ENCODE results near the gene GALNS. TPM values are rescaled to one million over a fixed set of nuclear protein-coding genes. Genes with fewer than 3 reads are reported as not detected.

Gene GALNS
- total and polyA plus RNA-seq, 2 experiments from 2014 or later = 9.7 to 18.8 TPM

DNA sequence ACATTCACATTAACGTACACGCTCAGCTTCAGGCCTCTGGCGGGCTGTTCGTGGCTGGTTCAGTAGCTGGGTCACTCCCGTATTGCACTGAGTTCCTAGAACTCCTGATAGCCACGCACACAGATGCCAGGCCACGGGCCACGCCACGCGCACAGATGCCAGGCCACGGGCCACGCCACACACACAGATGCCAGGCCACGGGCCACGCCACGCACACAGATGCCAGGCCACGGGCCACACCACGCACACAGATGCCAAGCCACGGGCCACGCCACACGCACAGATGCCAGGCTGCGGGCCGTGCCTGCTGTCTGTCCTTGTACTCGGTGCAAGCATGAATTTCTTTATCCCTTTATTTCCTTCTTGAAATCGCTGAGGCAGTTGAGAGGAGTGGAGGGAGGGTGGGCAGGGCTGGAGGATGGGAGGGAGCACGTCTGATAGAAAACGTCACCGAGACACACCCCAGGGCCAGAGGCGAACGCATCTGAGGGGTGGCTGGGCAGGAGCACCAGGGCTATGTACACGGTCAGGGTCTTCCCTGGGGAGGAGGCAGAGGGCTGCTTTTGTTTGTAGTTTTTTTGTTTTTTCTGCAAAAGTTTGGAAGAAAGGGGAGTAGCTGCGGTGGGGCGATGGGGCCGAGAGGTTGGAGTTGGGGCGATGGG, 18.3 kb upstream of the GALNS start:
- H3F3A ChIP-seq (replicated peaks; ENCODE audit: low read depth) = no peaks in the 10 kb centered on the region
- Mint-ChIP-seq H3K27ac (no peak overlapping the region), H3K4me1 (no peaks in the 10 kb centered on the region; the same call in 2 of the 3 replicates), H3K27me3 (ENCODE audit: insufficient read depth, low read depth, poor library complexity) (peaks cover 8% of the 10 kb centered on the region), H3K36me3 (ENCODE audit: low read depth) (no peaks in the 10 kb centered on the region; the same call in 2 of the 3 replicates), H3K9me3 (no peaks in the 10 kb centered on the region; the same call in 1 of the 3 replicates), H3K4me3 (no peak overlapping the region)
- no peaks in the 10 kb centered on the region for H3K79me2 ChIP-seq (replicated peaks; ENCODE audit: insufficient read depth)
- TF ChIP-seq STAT1 (IDR thresholded peaks at IDR 0.05; ENCODE audit: unreplicated experiment) (no peak), REST (IDR thresholded peaks at IDR 0.05; ENCODE audit: unreplicated experiment) (no peak), EZH2 (IDR thresholded peaks at IDR 0.05; ENCODE audit: low read depth, unreplicated experiment) (no peak), EZH2phosphoT487 (IDR thresholded peaks at IDR 0.05; ENCODE audit: unreplicated experiment) (no peak)
- TF ChIP-seq, protein P1, sequence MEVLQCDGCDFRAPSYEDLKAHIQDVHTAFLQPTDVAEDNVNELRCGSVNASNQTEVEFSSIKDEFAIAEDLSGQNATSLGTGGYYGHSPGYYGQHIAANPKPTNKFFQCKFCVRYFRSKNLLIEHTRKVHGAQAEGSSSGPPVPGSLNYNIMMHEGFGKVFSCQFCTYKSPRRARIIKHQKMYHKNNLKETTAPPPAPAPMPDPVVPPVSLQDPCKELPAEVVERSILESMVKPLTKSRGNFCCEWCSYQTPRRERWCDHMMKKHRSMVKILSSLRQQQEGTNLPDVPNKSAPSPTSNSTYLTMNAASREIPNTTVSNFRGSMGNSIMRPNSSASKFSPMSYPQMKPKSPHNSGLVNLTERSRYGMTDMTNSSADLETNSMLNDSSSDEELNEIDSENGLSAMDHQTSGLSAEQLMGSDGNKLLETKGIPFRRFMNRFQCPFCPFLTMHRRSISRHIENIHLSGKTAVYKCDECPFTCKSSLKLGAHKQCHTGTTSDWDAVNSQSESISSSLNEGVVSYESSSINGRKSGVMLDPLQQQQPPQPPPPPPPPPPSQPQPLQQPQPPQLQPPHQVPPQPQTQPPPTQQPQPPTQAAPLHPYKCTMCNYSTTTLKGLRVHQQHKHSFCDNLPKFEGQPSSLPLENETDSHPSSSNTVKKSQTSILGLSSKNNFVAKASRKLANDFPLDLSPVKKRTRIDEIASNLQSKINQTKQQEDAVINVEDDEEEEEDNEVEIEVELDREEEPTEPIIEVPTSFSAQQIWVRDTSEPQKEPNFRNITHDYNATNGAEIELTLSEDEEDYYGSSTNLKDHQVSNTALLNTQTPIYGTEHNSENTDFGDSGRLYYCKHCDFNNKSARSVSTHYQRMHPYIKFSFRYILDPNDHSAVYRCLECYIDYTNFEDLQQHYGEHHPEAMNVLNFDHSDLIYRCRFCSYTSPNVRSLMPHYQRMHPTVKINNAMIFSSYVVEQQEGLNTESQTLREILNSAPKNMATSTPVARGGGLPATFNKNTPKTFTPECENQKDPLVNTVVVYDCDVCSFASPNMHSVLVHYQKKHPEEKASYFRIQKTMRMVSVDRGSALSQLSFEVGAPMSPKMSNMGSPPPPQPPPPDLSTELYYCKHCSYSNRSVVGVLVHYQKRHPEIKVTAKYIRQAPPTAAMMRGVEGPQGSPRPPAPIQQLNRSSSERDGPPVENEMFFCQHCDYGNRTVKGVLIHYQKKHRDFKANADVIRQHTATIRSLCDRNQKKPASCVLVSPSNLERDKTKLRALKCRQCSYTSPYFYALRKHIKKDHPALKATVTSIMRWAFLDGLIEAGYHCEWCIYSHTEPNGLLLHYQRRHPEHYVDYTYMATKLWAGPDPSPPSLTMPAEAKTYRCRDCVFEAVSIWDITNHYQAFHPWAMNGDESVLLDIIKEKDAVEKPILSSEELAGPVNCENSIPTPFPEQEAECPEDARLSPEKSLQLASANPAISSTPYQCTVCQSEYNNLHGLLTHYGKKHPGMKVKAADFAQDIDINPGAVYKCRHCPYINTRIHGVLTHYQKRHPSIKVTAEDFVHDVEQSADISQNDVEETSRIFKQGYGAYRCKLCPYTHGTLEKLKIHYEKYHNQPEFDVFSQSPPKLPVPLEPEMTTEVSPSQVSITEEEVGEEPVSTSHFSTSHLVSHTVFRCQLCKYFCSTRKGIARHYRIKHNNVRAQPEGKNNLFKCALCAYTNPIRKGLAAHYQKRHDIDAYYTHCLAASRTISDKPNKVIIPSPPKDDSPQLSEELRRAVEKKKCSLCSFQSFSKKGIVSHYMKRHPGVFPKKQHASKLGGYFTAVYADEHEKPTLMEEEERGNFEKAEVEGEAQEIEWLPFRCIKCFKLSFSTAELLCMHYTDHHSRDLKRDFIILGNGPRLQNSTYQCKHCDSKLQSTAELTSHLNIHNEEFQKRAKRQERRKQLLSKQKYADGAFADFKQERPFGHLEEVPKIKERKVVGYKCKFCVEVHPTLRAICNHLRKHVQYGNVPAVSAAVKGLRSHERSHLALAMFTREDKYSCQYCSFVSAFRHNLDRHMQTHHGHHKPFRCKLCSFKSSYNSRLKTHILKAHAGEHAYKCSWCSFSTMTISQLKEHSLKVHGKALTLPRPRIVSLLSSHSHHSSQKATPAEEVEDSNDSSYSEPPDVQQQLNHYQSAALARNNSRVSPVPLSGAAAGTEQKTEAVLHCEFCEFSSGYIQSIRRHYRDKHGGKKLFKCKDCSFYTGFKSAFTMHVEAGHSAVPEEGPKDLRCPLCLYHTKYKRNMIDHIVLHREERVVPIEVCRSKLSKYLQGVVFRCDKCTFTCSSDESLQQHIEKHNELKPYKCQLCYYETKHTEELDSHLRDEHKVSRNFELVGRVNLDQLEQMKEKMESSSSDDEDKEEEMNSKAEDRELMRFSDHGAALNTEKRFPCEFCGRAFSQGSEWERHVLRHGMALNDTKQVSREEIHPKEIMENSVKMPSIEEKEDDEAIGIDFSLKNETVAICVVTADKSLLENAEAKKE (CRISPR knock-in tag; IDR thresholded peaks at IDR 0.05) = no peak
- DNase-seq (ENCODE audit: low spot score) (no peak), ATAC-seq (no peak)
- no peaks in the 10 kb centered on the region for H3K4me1 ChIP-seq (ENCODE audit: insufficient read depth)
- H3K4me2 ChIP-seq = no peak overlapping the region
- H2AFZ ChIP-seq = no peak overlapping the region
- no peak overlapping the region for H3K4me3 ChIP-seq
- H3K9me2 ChIP-seq (ENCODE audit: insufficient read depth) = no peaks in the 10 kb centered on the region
- no peak overlapping the region for H3K27ac ChIP-seq (ENCODE audit: low read depth)
- no peaks in the 10 kb centered on the region for H3K36me3 ChIP-seq (ENCODE audit: insufficient read depth)
- H4K20me1 ChIP-seq (replicated peaks; ENCODE audit: insufficient read depth) = no peaks in the 10 kb centered on the region
- H3K27me3 ChIP-seq (ENCODE audit: insufficient read depth) = no peaks in the 10 kb centered on the region

All from GM23338 (cell line).